Right lung (tissue), 5 donors: ENCODE measurements around the gene PARP6. TPM values are rescaled to one million over a fixed set of nuclear protein-coding genes. Genes with fewer than 3 reads are reported as not detected.
A peak's percentile ranks its signal among the peaks of the same experiment; 100 is the strongest.

Experiments
- DNase-seq, 2 donors: peaks; one replicate each; pipeline ENCODE4 v3.0.0-alpha.2; 2013
- polyA plus RNA-seq, 5 donors: library from polyadenylated mRNA; unstranded; fragments of 120-200 nt; gene quantifications; one replicate each; pipeline versions ENCODE4 v1.2.1 to v1.2.3, GENCODE V29; 2013; ENCODE audit warnings: inconsistent platforms in 1 of 5, low replicate concordance in 1 of 5; ENCODE audit not compliant: insufficient read length in 5 of 5, insufficient read depth in 1 of 5

The PARP6 gene
- polyA plus RNA-seq, 5 donors = 110 to 161 (median 124) TPM

DNA sequence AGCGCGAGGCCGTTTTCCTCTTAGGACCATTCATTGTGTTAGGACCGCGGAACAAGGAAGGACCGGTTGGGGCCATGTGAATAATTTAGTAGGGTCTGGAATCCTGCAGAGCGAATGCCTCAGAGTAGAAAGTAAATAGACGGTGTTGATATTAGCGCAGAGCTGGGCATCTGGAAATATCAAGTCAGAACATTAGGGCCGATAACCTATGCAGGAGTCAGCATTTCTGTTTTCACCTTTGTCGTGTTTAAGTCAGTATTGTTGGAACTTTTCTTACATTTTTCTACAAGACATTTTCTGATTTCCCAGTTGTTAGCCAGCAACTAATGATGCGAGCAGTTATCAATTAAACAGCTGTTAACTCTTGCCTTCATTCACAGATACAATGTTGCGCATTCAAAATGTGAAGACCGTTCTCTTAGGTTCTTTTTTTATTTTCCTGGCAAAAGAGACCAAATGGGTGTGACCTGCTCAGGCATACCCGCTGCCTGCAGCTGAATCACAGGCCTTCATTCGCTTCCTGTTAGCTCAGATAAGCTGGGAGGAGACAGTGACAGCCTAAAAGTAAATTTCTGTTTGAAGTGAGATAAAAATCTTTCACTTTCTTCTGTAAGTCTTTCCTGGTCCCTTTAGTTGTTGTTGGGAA is 40.4 kb downstream of the PARP6 start:
- peak in 1 of 2 donors; percentile 39 for DNase-seq

DNA sequence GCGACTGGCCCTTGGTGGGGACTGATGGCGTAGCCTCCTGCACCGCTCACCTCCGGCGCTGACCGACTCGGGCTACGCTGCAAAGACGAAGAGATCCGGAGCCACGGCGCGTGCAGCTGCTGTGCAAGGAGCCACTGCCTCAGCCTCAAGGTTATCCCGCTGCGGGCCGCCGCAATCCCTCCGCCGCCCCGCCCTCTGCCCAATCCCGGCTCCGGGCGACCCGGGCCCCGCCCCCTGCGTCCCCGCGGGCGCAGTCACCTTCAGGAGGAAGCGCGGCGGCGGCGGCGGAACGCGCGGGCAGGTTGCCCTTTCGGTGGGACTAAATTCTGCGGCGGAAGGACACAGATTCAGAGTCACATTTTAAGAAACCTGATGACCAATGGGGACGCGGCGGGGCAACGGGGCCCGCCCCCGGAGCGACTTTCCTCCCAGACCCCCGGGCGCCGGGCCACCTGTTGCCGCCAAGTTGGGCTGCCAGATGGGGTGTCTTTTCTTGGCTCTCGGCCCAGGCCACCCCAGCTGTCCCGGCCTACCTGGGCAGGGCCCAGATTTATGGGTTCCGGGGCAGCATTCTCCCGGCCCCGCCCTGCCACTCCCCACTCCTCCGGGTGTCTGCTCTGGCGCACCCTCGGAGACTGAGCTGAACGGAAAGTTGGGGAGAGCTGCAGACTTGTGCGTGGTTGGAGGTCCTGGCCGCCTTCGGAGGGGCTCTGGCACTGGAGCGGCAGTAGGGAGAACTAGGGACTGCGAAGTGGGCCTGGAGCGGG is 41.1 kb downstream of the PARP6 start, which contains the start of gene PKM:
TSS of gene PKM (minus strand) at position 125 of the 767 bp plus-strand sequence. CDS start 12,093 bp downstream, outside the sequence.
- peak; percentile 94 to 96 for DNase-seq

DNA sequence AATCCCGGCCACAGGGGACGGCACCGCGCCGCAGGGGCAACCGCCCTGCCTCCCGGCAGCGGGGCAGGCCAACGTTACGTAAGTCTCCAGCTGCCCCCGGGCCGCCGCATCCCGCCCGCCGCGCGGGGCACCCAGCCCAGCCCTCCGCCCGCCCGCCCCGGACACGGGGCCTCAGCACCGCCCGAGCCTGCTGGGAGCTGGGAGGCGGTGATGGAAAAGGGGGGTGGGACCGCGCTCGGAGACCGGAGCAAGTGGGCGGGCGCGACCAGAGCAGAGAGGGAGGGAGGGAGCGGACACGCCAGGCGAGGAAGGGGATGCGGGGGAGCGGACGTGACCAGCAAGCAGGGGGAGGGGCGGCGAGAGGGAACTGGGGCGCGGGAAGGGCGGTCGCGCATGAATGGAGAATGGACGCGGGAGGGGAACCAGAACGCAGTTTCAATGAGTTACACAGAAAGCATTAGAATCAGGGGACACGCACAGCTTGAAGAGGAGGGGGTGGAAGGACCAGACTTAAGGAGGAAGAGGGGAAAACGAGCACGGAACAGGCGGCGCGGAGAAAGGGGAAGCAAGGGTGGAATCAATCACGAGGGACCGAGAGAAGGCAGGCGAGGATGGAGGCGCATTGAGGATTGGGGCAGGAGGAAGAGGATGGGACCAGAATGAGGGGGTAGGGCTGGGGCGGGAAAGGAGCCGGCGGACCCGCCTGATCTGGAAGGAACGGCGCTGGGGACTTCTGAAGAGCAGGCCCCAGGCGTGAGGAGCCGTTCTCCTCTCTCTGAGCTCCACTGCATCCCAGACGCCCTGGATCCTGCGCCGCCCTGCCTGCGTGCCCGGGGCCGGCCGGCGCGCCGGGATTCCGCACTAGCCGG is 41.9 kb downstream of the PARP6 start:
- peak; percentile 94 to 95 for DNase-seq

DNA sequence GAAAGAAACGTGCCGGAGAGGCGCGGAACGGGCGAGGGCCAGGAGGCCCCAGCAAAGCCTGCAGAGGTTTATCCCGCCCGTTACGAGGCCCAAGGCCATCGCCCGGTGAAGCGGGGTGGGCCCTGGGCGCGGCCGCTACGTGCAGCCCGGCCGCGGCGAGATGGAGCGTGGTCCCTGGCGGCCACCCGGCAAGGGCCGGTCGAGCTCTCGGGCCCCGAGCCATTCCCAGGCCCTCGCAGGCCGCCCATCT is 42.5 kb downstream of the PARP6 start:
- no peak for DNase-seq

DNA sequence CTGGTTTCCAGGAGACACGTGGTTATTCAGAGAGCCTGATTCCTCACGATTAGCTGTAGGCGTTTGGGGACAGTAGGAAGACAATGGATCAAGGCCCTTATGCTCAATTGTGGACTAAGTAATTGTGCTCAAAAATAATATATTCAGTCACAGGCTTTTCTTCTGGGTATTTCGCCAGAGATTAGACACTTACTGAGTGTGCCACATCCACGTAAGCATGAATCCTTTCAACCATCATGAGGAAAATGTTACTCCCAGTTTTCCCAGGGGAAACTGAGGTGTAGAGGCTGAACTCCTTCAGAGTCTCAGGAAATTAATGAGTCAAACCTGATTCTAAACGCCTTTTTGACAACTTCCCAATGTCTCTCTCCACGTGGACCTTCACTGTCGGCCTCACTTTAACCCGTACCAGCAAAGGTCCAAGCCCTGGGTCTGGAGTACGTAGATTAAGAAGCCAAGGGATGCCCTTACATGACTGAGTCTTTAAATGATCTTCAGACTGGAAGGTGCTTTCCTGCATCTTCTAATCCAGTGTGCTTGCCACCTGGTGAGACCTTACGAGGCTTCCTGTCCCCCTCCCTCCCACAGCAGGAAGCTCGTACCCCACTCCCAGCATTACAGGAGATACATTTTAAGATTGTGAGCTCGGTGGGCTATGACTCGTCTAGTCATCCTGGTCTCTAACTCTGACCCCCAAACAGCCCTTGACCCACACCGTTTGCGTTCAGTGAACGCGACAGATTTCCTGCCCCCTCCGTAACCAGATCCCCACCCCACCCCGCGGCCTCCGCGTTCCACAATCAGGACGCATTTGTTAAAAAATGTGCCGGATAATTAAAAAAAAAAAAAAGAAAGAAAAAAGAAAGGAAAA is 43.0 kb downstream of the PARP6 start:
- peak in 1 of 2 donors; percentile 15 for DNase-seq

DNA sequence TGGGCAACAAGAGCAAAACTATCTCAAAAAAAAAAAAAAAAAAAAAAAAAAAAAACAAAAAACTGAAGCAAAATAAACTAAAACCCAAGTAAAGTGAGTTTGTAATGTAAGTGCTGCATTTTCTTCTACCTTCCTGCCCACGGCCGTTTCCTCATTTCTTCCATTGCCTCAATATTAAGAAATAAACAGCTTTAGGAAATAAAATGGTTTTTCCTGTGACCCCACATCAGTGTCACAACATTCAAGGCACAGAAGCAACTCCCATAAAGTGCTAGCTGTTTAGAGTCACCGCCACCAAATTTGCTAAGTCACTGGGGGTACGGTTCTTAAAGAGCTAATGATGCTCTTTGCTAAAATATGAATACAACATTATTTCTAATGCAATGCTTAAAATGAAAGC is 44.6 kb downstream of the PARP6 start:
- no peak for DNase-seq

DNA sequence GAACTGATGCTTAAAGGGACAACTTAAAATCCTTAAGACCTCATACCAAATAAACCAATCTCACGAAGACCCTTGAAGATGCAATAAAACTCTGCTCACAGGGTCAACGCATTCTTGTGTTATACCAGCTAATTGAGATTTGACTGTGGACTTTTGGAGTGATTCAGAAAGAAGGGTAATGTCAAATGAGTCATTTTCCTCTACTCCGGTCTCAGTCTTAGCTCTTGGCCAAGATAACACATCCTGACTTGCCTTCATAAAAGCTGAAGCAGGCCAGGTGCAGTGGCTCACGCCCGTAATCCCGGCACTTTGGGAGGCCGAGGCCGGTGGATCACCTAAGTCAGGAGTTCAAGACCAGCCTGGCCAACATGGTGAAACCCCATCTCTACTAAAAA is 45.2 kb downstream of the PARP6 start:
- no peak for DNase-seq

DNA sequence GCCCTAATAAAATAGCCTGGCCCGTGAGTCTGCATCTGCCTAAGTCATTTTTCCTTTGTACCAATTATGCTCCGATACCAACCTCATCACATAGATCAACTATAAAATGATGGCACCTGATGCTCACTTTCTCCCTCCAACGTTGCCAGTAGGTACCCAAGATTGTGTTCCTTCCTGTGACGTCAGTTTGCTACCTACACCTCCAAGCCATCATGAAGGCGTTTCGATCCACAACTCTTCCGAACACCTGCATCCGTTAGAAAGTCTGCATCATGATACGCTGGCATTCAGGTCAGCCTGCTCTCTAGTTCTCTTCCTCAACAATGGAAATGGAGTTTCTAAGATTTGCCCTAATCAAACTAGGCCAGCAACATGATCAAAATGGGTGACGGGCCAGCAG is 49.1 kb downstream of the PARP6 start:
- no peak for DNase-seq

DNA sequence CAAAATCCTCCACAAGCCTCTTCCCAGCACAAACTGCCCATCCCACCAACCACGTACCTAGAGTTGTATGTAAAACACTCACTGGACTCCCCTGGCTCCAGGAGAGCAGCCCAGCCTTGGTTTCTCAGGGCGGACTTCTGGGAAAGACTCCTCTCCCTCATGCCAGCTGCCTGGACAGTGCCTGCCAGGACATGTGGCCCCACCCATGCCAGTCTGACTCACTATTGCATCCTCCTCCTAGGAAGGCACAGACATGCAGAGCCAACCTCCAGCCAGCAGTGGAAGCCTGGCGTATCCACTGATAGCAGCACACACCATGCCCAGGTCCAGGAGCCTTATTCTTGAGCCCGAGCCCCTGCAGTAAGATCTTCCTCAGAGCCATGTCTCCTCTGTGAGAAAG is 50.0 kb downstream of the PARP6 start:
- DNase-seq = no peak

DNA sequence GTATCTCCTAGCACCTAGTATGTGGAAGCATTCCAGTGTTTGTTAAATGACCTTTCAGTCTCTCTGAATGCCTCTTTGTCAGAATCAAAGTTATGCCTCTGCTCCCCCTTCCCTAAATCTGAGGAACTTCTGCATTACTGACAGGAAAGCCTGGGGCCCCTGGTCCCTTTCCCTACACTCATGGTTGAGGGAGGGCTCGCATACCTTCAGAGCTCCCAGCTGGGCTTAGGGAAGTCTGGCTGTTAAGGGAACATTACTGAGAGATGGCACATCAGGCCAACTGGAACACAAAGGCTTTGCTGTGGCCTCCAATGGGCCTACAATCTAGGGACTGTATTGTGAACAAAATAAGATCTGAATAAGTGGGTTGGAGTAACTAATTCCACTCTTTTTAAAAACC is 51.7 kb downstream of the PARP6 start:
- DNase-seq = no peak

DNA sequence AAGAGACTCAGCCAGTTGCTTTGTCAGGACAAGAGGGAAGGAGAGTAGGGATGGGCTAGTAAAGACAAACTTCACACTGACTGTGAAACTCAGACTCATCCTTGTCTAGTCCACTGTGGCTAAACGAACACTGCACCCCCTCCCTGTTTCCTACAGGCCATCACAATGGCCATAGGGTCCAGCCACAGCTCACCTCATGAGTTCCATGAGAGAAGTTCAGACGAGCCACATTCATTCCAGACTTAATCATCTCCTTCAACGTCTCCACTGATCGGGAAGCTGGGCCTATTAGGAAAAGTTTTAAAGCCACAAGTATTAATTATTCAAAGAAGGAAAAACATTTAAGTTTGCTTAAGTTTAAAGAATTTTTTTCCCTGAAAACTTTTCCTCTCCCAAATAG is 55.1 kb downstream of the PARP6 start:
- no peak for DNase-seq

DNA sequence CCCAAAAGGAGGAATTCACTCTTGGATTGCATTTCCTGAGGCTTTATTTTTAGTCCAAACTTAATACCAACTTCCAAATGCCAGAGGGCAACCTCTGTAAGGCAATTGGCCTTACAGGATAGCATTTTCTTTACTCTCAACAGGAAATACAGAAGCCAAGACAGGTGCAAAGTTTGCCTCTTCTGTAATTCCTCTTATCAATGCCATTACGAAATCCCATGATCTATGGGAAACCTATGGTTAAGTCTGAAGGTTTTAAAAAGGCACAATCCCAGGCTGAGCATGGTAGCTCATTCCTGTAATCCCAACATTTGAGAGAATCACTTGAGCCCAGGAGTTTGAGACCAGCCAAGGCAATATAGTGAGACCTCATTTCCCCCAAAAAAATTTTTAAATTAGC is 56.3 kb downstream of the PARP6 start:
- no peak for DNase-seq

DNA sequence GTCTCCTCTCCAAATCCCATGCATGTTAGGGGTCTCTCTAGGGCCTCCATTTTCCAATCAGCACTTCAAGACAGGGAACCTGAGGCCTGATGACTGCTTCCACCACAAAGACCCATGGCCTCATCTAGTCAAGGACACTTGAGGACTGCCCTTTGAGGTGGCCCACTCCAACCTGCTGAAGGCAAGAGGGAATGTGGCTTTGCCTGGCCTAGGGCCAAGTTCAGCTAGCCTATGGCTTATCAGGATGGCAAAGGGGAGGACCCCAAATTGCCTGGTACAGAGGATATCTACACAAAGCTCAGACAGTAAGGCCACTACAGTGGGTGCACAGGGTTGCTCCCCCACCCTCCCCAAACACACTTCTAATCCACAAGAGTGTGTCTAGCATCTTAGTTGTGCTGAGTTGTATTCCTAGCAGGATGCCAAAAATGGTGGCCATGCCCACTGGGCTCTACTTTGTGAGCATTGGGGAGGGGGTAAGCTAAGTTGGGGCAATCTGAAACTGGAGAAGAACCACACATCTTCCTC is 64.7 kb downstream of the PARP6 start:
- DNase-seq = no peak

DNA sequence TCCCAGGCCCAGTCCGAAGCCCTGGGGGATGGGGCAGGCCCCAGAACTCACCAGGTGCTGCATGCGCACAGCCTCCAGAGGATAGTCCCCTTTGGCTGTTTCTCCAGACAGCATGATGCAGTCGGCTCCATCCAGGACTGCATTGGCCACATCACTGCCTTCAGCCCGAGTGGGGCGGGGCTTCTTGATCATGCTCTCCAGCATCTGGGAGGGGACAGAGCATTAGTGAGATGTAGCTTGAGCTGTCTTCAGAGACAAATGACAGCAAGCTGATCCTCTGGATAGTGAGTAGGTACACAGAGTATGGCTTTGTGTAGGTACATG is 65.7 kb downstream of the PARP6 start:
- DNase-seq = no peak

DNA sequence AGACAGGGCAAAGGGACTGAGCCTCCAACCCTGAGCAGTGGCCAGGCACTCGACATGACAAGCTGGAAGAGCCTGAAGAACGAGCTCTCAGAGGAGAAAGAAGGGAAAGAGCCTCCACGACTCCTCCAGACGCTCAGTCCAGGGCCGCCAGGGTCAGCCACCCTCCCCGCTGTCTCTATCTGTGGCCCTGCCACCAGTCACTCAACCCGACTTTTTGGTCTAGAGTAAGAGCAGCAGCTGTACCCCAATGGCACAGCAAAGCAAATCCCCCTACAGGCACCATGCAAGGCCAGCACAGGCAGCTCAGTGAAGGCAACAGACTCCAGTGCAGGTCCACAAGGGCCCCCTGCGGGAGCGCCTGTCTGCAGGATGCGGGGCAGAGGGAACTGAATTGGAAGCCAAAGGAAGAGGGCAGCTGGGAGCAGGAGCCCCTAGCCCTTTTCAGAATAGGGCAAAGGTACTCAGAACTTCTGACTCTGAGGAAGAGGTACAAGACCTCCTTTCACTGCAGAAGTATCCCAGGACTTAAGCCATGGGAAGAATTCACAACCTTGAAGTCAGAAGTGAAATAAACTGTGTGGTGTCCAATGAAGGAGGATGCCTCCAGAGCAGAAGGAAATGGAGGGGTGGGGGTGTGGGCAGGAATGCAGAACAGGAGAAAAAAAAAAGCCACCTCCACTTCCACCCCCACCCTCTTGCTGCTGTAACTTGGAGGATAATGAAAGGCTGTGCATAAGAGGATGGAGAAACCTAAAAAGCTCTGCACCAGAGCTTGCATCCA is 66.3 kb downstream of the PARP6 start:
- DNase-seq = no peak

DNA sequence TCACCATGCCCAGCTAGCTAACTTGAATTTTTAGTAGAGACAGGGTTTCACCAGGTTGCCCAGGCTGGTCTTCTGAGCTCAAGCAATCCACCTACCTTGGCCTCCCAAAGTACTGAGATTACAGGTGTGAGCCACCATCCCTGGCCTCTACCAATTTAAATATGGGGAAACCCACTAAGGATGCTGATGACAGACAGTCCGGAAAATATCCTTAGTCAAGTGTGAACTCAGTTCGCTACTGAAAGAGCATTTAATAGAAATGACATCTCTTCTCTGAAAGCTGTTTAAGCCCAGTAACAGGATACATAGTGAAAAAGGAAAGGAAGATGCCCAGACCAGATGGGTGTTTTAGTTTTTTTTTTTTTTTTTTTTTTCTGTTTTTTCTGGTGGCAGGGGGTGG is 67.1 kb downstream of the PARP6 start:
- no peak for DNase-seq

DNA sequence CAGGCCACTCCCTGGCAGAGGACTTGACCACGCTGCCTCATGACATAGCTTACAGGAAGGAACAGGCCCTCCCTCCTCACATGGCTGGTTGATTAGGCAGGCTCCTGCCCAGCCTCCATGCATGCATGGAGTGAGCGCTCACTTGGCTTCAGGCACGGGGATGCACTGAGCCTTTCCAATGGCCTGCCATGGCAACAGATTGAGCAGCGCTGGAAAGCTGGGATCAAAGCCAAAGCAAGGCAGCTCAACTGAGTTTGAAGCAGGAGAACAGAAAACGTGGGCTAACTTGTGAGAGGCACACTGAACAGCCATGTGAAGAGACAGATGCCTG is 68.9 kb downstream of the PARP6 start:
- DNase-seq = peak; percentile 52 to 76

DNA sequence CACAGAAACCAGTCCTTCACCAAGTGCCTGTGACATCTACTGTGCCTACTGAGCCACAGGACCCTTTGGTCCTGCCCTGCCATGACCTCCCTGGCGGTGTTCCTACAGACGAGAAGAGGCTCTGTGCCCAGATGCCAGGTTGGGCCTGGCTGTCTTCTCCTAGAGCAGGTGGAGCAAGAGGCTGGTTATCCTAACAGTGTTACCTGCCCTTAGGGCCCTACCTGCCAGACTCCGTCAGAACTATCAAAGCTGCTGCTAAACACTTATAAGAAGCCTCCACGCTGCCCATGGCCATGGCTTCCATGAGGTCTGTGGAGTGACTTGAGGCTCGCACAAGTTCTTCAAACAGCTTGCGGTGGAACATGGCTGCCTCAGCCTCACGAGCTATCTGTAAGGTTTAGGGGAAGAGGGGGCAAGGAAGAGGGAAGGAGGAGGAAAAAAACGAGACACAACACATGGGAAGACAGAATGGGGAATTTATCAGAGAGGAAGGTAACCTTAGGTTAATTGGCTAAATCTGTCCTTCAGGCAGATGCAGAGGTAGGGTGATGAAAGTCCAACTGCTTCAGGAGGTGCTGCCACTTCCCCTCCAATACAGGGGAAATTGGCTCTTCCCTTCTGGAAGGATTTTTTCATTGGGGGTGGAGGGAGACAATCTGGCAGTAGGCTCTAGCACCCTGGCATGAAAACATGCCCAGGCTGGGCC is 69.4 kb downstream of the PARP6 start:
- DNase-seq = no peak

DNA sequence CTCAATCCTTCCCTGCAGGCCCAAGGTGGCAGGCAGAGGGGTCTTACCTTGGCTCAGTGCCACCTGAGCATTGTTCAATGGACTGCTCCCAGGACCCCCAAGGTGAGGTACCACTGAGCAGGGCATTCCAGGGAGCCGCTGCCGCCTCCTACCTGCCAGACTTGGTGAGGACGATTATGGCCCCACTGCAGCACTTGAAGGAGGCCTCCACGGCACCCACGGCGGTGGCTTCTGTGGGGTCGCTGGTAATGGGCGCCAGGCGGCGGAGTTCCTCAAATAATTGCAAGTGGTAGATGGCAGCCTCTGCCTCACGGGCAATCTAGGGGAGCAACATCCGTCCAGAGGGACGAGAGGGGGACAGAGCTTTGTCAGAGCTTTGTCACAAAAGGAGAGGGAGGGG is 70.1 kb downstream of the PARP6 start:
- no peak for DNase-seq

DNA sequence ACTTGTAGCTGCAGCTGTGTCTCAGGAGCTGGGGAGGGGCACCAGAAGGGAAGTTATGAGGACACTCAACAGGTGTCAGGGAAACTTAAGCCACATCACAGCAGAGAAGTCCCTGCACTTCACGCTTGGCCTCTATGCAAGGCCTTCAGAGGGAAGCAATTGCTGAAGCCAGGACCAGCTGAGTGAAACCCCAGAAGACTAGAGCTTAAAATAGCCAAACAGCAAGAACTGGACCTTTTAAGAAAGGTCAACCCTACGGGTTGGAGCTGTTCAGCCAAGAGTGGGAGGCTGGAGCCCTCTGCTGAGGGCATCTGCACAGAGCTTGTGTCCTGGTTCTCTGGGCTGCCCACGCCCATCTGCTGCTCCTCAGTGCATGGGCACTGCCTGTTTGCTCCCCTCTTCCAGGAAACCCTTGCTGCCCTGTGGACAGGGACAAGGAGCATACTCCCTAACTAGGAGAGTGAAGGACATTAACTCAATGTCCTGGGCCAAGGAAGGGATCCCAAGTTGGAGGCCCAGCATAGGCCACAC is 70.9 kb downstream of the PARP6 start:
- DNase-seq = no peak
